ENCODE results near the gene CA10. TPM values are rescaled to one million over a fixed set of nuclear protein-coding genes. Genes with fewer than 3 reads are reported as not detected.
A peak's percentile ranks its signal among the peaks of the same experiment; 100 is the strongest.

The CA10 gene
- total RNA-seq, 3 donors from 2014 or later, result 0.46 to 1.2 (median 0.64) TPM

DNA sequence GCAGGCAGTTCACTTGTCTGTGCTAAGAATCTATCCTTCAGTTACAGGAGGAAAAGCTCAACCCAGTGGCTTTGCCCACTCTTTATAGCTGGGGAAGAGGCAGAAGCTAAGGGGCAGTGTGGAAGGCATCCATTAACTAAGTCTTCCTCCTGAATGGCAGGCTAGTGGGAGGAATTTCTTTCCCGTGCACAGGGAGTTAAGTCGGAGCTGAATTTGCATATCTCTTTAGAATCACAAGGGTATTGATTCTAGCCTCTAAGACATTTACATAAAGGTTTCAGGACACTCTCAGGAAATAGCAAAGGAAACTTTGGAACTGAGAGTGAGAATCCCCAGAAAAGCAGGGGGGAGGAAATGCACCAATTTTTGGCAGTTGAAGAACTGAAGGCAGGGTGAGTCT is 245.6 kb downstream of the CA10 start:
- Histone ChIP-seq H3K4me1 (ENCODE audit: low read depth) (no peaks in the 10 kb centered on the region), H3K4me3 (no peak overlapping the region), H3K9me3 (no peaks in the 10 kb centered on the region), H3K36me3 (ENCODE audit: low read depth) (no peaks in the 10 kb centered on the region)
- intact Hi-C loops (cut with DNase I, micrococcal nuclease), result no loop called here
- no peak for ATAC-seq
- DNase-seq, result no peak
- no peak for TF ChIP-seq CTCF (IDR thresholded peaks at IDR 0.05)

DNA sequence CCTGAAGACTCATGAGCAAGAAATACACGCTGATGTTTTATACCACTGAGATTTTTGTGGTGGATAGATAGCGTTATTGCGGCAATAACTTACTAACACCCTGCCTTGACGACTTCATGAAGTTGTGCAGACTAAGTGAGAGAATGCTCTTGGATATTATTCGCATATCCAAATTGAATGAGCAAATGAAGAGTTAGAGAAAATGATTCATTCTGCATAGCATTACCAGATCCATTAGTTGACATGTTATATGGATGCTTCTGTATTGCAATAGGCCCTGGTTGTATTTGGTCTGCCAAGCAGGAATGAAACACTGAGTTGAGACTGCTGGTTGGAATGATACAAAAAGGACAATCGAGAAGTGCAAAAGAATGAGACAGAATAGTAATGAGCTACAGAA is 247.3 kb downstream of the CA10 start:
- DNase-seq, result no peak
- no peak overlapping the region for H3K4me3 ChIP-seq
- intact Hi-C loops (cut with DNase I, micrococcal nuclease), result no loop called here
- H3K36me3 ChIP-seq (ENCODE audit: low read depth), result no peaks in the 10 kb centered on the region
- no peak for ATAC-seq
- H3K4me1 ChIP-seq (ENCODE audit: low read depth), result no peaks in the 10 kb centered on the region
- no peak for TF ChIP-seq CTCF (IDR thresholded peaks at IDR 0.05)
- H3K9me3 ChIP-seq, result no peaks in the 10 kb centered on the region

DNA sequence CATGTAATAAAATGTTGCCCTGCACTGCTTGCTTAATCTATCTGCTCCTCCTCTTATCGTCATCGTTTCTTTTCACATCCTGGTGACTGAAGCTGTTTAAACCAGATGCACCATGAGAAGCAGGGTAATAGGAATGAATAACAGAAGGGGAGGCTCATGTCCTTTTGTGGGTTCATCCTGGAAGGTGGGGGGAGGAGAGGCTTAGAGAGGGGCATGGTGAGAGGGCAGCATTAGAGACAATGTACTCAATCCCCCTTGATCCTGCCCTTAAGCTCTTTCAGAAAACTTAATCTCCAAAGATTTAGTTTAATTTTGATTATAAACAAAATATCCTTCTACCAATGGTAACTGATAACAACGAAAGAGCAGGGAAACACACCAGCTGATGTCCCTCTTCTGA is 248.5 kb downstream of the CA10 start:
- no peak for TF ChIP-seq CTCF (IDR thresholded peaks at IDR 0.05)
- H3K36me3 ChIP-seq (ENCODE audit: low read depth), result no peaks in the 10 kb centered on the region

DNA sequence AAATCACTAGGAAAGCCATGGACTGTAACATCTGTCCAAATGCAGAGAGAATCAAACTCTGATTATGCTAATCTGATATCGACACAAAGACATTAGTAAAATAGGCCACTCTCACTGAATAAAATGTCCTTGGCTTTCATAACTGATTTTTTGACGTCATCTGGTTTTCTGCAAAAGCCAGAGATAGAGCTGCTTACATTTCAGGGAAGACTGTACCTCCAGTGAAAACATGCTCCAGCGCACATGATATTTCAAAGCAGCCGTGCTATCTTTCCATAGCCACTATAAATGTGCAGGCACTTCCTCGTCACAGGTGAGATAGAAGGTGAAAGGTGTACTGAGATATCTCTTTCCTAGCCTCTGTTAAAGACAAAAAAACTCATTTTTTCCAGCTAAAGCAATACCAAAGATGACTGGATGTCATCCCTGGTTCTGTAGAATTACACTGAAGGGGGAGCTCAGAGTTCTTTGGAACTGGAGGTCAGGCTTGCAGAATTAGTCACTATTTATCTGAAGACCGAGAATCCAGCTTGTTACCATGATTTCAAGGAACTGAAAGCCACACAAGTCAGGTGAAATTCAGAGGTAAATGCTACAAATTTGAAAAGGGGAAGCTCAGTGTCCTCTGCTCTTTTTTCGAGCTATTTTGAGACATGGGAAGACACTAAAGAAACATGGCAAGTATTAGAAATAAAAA is 249.5 kb downstream of the CA10 start:
- Histone ChIP-seq H3K9me3 (no peaks in the 10 kb centered on the region), H3K4me1 (ENCODE audit: low read depth) (no peaks in the 10 kb centered on the region), H3K4me3 (no peak overlapping the region), H3K36me3 (ENCODE audit: low read depth) (no peaks in the 10 kb centered on the region)
- TF ChIP-seq CTCF (IDR thresholded peaks at IDR 0.05), result no peak
- ATAC-seq (no peak), DNase-seq (peak in 1 of 3 donors; percentile 2)
- intact Hi-C loops (cut with DNase I, micrococcal nuclease), result no loop called here

More for the DNA sequence above, 248.5 kb downstream of the CA10 start:
- DNase-seq (no peak), ATAC-seq (no peak)
- H3K4me1 ChIP-seq (ENCODE audit: low read depth), result no peaks in the 10 kb centered on the region
- intact Hi-C loops (cut with DNase I, micrococcal nuclease), result no loop called here
- no peaks in the 10 kb centered on the region for H3K9me3 ChIP-seq
- H3K4me3 ChIP-seq, result no peak overlapping the region

DNA sequence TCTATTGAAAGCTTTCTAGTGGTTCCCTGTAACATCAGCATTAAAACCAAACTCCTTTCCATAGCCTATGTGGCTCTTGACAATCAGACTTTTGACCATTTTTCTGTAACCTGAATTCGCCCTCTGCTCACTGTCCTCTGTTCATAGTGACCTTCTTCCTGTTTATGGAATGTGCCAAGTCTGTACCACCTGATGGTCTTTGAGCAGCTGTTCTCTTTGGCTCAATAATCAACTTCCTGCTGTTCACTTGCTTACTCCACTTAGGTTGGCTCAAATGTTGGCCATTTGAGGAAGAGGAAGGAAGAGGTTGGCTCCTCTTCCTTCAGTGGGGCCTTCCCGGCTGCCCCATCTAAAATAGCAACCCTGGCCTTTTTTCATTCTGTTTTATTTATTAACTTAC is 251.5 kb downstream of the CA10 start:
- Histone ChIP-seq H3K36me3 (ENCODE audit: low read depth) (no peaks in the 10 kb centered on the region), H3K9me3 (no peaks in the 10 kb centered on the region), H3K4me1 (ENCODE audit: low read depth) (no peaks in the 10 kb centered on the region), H3K4me3 (no peak overlapping the region)
- TF ChIP-seq CTCF (IDR thresholded peaks at IDR 0.05), result no peak
- DNase-seq, result no peak
- intact Hi-C loops (cut with DNase I, micrococcal nuclease), result no loop called here
- no peak for ATAC-seq

DNA sequence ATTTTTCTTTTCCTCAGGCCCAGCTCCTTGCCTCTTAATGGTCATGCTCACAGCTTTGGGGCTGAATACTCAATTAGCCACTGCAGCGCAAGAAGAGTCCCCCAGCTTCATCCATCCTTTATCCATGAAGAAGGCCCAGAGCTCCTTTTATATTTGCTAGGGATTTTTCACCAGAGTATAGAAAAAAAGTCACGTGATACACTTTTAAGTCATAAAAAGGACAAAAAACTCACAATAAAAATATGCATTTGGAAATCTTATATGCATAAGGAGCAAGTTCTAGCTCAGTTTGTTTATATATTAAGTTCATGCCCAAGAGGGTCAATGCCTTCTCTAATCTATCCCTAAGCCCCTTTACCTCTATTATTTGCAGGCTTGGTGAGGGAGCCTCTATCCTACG is 254.1 kb downstream of the CA10 start:
- intact Hi-C loops (cut with DNase I, micrococcal nuclease), result no loop called here
- DNase-seq (no peak), ATAC-seq (no peak)
- H3K36me3 ChIP-seq (ENCODE audit: low read depth), result no peaks in the 10 kb centered on the region
- no peak overlapping the region for H3K4me3 ChIP-seq
- H3K9me3 ChIP-seq, result no peaks in the 10 kb centered on the region
- no peak for TF ChIP-seq CTCF (IDR thresholded peaks at IDR 0.05)
- H3K4me1 ChIP-seq (ENCODE audit: low read depth), result no peaks in the 10 kb centered on the region
